Endothelial cell of umbilical vein (primary cell): Measurements from ENCODE around the gene SRGAP3. TPM values are rescaled to one million over a fixed set of nuclear protein-coding genes. Genes with fewer than 3 reads are reported as not detected.

Source experiments
- BruUV-seq: library from RNA; stranded (reverse); fragments of 400-500 nt; replicated peaks from 2 replicates; lab custom pipeline; 2021; lab: Mats Ljungman, UMichigan
- CTCF ChIA-PET: fragments of 300-600, 350-600 bp; sonication (Branson Sonifier 250); formaldehyde crosslinking; loops from one replicate; lab custom pipeline; 2021; ENCODE audit warnings: antibody characterized with exemption, inconsistent platforms; lab: Charles Lee
- POLR2A ChIA-PET: fragments of 300-600, 350-600 bp; sonication (Branson Sonifier 250); formaldehyde crosslinking; loops from one replicate; lab custom pipeline; 2021; ENCODE audit warnings: antibody characterized with exemption, inconsistent platforms; lab: Charles Lee
- DNase-seq: peaks from one replicate; pipeline ENCODE4 v3.0.0-alpha.2; 2011; ENCODE audit warnings: low read depth, low spot score
- FAIRE-seq: peaks from 2 replicates; lab custom pipeline; 2011; peaks lifted over from hg19 to GRCh38; lab: Jason Lieb, UNC
- H2AFZ ChIP-seq: 2 replicates; pipeline ENCODE4 v1.6.0; 2012; ENCODE audit warnings: low read depth, low read length, control low read depth, inconsistent platforms
- H3K27ac ChIP-seq: 2 replicates; pipeline ENCODE4 v1.5.1; 2011; ENCODE audit warnings: low read depth, mild to moderate bottlenecking, control low read depth, low read length, moderate library complexity; ENCODE audit not compliant: insufficient read depth
- H3K27me3 ChIP-seq, 2 experiments: 2 replicates each; pipeline versions ENCODE4 v1.6.0 to v1.6.1; 2011; ENCODE audit warnings: low read length in 2 of 2, mixed read lengths in 1 of 2; ENCODE audit not compliant: control insufficient read depth in 2 of 2, insufficient read depth in 2 of 2
- H3K36me3 ChIP-seq, 2 experiments: 2 replicates in 1 of 2; 3 replicates in 1 of 2; pipeline ENCODE4 v1.5.1; 2011; ENCODE audit warnings: low read length in 2 of 2, mild to moderate bottlenecking in 1 of 2, moderate library complexity in 1 of 2; ENCODE audit not compliant: control insufficient read depth in 2 of 2, insufficient read depth in 2 of 2; ENCODE audit errors: extremely low read depth in 1 of 2
- H3K4me1 ChIP-seq: 3 replicates; pipeline ENCODE4 v1.5.1; 2011; ENCODE audit warnings: mild to moderate bottlenecking, low read length; ENCODE audit not compliant: control insufficient read depth, insufficient read depth; ENCODE audit errors: extremely low read depth
- H3K4me2 ChIP-seq: 2 replicates; pipeline ENCODE4 v1.6.1; 2011; ENCODE audit warnings: low read length, control low read depth, mixed read lengths; ENCODE audit not compliant: insufficient read depth
- H3K4me3 ChIP-seq, 3 experiments: fragments of 200-600 bp in 1 of 3; sonication (generic), shearing (Covaris generic) in 1 of 3; replicated peaks in 1 of 3; 2 replicates each; pipeline ENCODE4 v1.5.1; 2011 to 2016; ENCODE audit warnings: control low read depth in 3 of 3, low read length in 3 of 3, mild to moderate bottlenecking in 2 of 3, inconsistent platforms in 1 of 3, low read depth in 1 of 3, moderate library complexity in 1 of 3; ENCODE audit not compliant: insufficient read depth in 1 of 3
- H3K79me2 ChIP-seq: 2 replicates; pipeline ENCODE4 v1.6.0; 2012; ENCODE audit warnings: low read length, inconsistent platforms; ENCODE audit not compliant: control insufficient read depth, insufficient read depth
- H3K9ac ChIP-seq: replicated peaks from 2 replicates; pipeline ENCODE3; 2011; ENCODE audit warnings: low read length, control low read depth; ENCODE audit not compliant: insufficient read depth; ENCODE audit errors: extremely low read depth
- H3K9me1 ChIP-seq: replicated peaks from 3 replicates; pipeline ENCODE4 v1.6.0; 2011; ENCODE audit warnings: mild to moderate bottlenecking, low read length; ENCODE audit not compliant: control insufficient read depth, insufficient read depth; ENCODE audit errors: extremely low read depth
- H3K9me3 ChIP-seq: replicated peaks from 2 replicates; pipeline ENCODE4 v1.5.1; 2012; ENCODE audit warnings: low read length, inconsistent platforms; ENCODE audit not compliant: control insufficient read depth, insufficient read depth
- H4K20me1 ChIP-seq: replicated peaks from 2 replicates; pipeline ENCODE3; 2011; ENCODE audit warnings: mild to moderate bottlenecking, low read length; ENCODE audit not compliant: control insufficient read depth, insufficient read depth; ENCODE audit errors: extremely low read depth
- CTCF ChIP-seq, 2 donors: IDR thresholded peaks; 1 replicate in 1 of 2; 2 replicates in 1 of 2; pipeline ENCODE4 v1.5.1; 2011; ENCODE audit warnings: low read length in 2 of 2, mild to moderate bottlenecking in 2 of 2, moderate library complexity in 2 of 2, control low read depth in 1 of 2, inconsistent platforms in 1 of 2, low read depth in 1 of 2; ENCODE audit not compliant: insufficient read depth in 1 of 2; ENCODE audit errors: extremely low read depth in 1 of 2
- EZH2 ChIP-seq: IDR thresholded peaks from 2 replicates; pipeline ENCODE4 v1.6.1; 2012; ENCODE audit warnings: borderline replicate concordance, low read depth, mild to moderate bottlenecking, moderate library complexity, low read length, inconsistent platforms; ENCODE audit not compliant: severe bottlenecking
- FOS ChIP-seq: IDR thresholded peaks from 2 replicates; pipeline ENCODE4 v1.6.1; 2011; ENCODE audit warnings: mild to moderate bottlenecking, low read length, moderate library complexity, borderline replicate concordance; ENCODE audit not compliant: insufficient read depth
- GATA2 ChIP-seq: IDR thresholded peaks from 2 replicates; pipeline ENCODE4 v1.7.0; 2011; ENCODE audit warnings: low read depth, mild to moderate bottlenecking, moderate library complexity, mixed read lengths, low read length; ENCODE audit not compliant: insufficient read length, insufficient read depth
- JUN ChIP-seq: IDR thresholded peaks from 2 replicates; pipeline ENCODE4 v1.6.1; 2011; ENCODE audit warnings: borderline replicate concordance, low read depth; ENCODE audit not compliant: insufficient read length, insufficient read depth
- MAX ChIP-seq: IDR thresholded peaks from 2 replicates; pipeline ENCODE4 v1.6.1; 2011; ENCODE audit not compliant: insufficient read depth, insufficient read length
- MYC ChIP-seq: IDR thresholded peaks from one replicate; pipeline ENCODE4 v1.6.1; 2011; ENCODE audit warnings: mild to moderate bottlenecking, low read depth, low read length
- POLR2A ChIP-seq: IDR thresholded peaks from 2 replicates; pipeline ENCODE4 v1.6.1; 2012; ENCODE audit warnings: low read depth, mild to moderate bottlenecking, control low read depth, low read length
- POLR2AphosphoS5 ChIP-seq: IDR thresholded peaks from 2 replicates; pipeline ENCODE4 v1.6.1; 2012; ENCODE audit warnings: low read depth, mild to moderate bottlenecking, control low read depth, low read length, moderate library complexity; ENCODE audit not compliant: insufficient read depth
- dilution Hi-C: fragments of 300-500 bp; cut with MboI; formaldehyde crosslinking; loops from one replicate; pipeline ENCODE4 v1.15.0; 2019; ENCODE audit warnings: low sequenced_read_pairs; ENCODE audit not compliant: extremely low pct_ligation_motif_present
- intact Hi-C: fragments of 100-400 bp; cut with micrococcal nuclease; formaldehyde crosslinking; loops from one replicate; pipeline ENCODE4 v1.10.0; 2022
- polyA plus RNA-seq, 4 experiments: library from polyadenylated mRNA; depleted of rRNA in 3 of 4; stranded (reverse) in 3 of 4; unstranded in 1 of 4; fragments of >200 nt; gene quantifications; 2 replicates each; pipeline versions ENCODE4 v1.2.1 to v1.2.3, GENCODE V29; 2011 to 2012; ENCODE audit warnings: missing spikeins in 1 of 4
- total RNA-seq: library from RNA; stranded (reverse); gene quantifications from 2 replicates; pipeline ENCODE4 v1.2.3, GENCODE V29; 2021

SRGAP3 gene
- total and polyA plus RNA-seq, 2 donors (not counting 3 experiments of a cell fraction or from before 2014, with no cell fraction given) = 0.06 TPM; not detected in 1

GRCh38 chr3:9071936-9072666, 177.3 kb downstream of the SRGAP3 start:
- Histone ChIP-seq H3K4me2 (no peak overlapping the region), H3K79me2 (no peaks in the 10 kb centered on the region), H3K4me1 (no peaks in the 10 kb centered on the region), H3K9ac (no peak overlapping the region), H4K20me1 (no peaks in the 10 kb centered on the region), H3K4me3 (no peak overlapping the region), H3K9me1 (no peaks in the 10 kb centered on the region), H3K27me3 (no peaks in the 10 kb centered on the region), H3K9me3 (no peaks in the 10 kb centered on the region), H3K36me3 (no peaks in the 10 kb centered on the region), H2AFZ (no peak overlapping the region), H3K27ac (no peak overlapping the region)
- intact Hi-C loops (no loop called here), dilution Hi-C loops (no loop called here)
- DNase-seq = no peak
- FAIRE-seq = no peak
- TF ChIP-seq POLR2AphosphoS5 (no peak), EZH2 (no peak), FOS (no peak), POLR2A (no peak), MAX (no peak), JUN (no peak), CTCF (IDR thresholded peaks at IDR 0.05; ENCODE audit: extremely low read depth in 1 of 2, insufficient read depth in 1 of 2, low read depth in 1 of 2, low read length in 2 of 2) (no peak), GATA2 (no peak), MYC (no peak)
- ChIA-PET POLR2A (no interaction called here), CTCF (no interaction called here)
- BruUV-seq = no TSS peak
